IgD-negative memory B cell (primary cell): ENCODE data around the gene WDR86. TPM values are rescaled to one million over a fixed set of nuclear protein-coding genes. Genes with fewer than 3 reads are reported as not detected.

Experiments
- H3K27ac Mint-ChIP-seq, 3 donors: one replicate each; pipeline ENCODE4 v1.8.0; 2020 to 2022; ENCODE audit warnings: mild to moderate bottlenecking in 3 of 3, mixed read lengths in 3 of 3, moderate library complexity in 1 of 3
- H3K27me3 Mint-ChIP-seq: one replicate; pipeline ENCODE4 v1.8.0; 2021; ENCODE audit warnings: mixed read lengths
- H3K36me3 Mint-ChIP-seq: one replicate; pipeline ENCODE4 v1.8.0; 2020; ENCODE audit warnings: mild to moderate bottlenecking, mixed read lengths
- H3K4me1 Mint-ChIP-seq, 3 donors: one replicate each; pipeline ENCODE4 v1.8.0; 2020 to 2022; ENCODE audit warnings: mixed read lengths in 3 of 3, mild to moderate bottlenecking in 1 of 3
- H3K4me3 Mint-ChIP-seq, 4 donors: one replicate each; pipeline ENCODE4 v1.8.0; 2020 to 2022; ENCODE audit warnings: mild to moderate bottlenecking in 4 of 4, mixed read lengths in 4 of 4, moderate library complexity in 3 of 4
- H3K9me3 Mint-ChIP-seq, 3 donors: one replicate each; pipeline ENCODE4 v1.8.0; 2020 to 2021; ENCODE audit warnings: mixed read lengths in 3 of 3, mild to moderate bottlenecking in 1 of 3
- polyA plus RNA-seq: library from polyadenylated mRNA; unstranded; fragments of 300-500 nt; fragmentation: Illumina TruSeq; gene quantifications from one replicate; pipeline ENCODE4 v1.2.3, GENCODE V29; 2021

The WDR86 gene
- polyA plus RNA-seq, 1 donor from 2014 or later: 0.54 TPM

GRCh38 chr7:151379534-151380198 is 30.2 kb downstream of the WDR86 start:
- Mint-ChIP-seq H3K4me3 (peak overlapping the region in 2 of 4 donors; percentile 30 to 58), H3K4me1 (peaks cover 7 to 20% (median 9%) of the 10 kb centered on the region in 3 donors), H3K36me3 (peaks cover 13% of the 10 kb centered on the region), H3K27ac (peak overlapping the region; percentile 41 to 78 (median 67)), H3K9me3 (no peaks in the 10 kb centered on the region), H3K27me3 (peaks cover 16% of the 10 kb centered on the region)

- H3K36me3 Mint-ChIP-seq: peaks cover 13% of the 10 kb centered on the region
These were observed 30.7 kb downstream of the WDR86 start for GRCh38 chr7:151379193-151379520.

GRCh38 chr7:151378496-151379192 is 31.2 kb downstream of the WDR86 start:
- peaks cover 7 to 15% (median 9%) of the 10 kb centered on the region in 3 donors for H3K4me1 Mint-ChIP-seq
- no peaks in the 10 kb centered on the region for H3K9me3 Mint-ChIP-seq
- peak overlapping the region in 2 of 3 donors; percentile 14 to 79 for H3K27ac Mint-ChIP-seq
- peaks cover 12% of the 10 kb centered on the region for H3K27me3 Mint-ChIP-seq
- peaks cover 13% of the 10 kb centered on the region for H3K36me3 Mint-ChIP-seq
- peak overlapping the region in 2 of 4 donors; percentile 58 to 71 for H3K4me3 Mint-ChIP-seq

More at GRCh38 chr7:151379193-151379520, 30.7 kb downstream of the WDR86 start:
- Mint-ChIP-seq H3K27ac (peak overlapping the region in 2 of 3 donors; percentile 67 to 78), H3K9me3 (no peaks in the 10 kb centered on the region), H3K4me3 (peak overlapping the region in 2 of 4 donors; percentile 30 to 58), H3K4me1 (peaks cover 7 to 18% (median 9%) of the 10 kb centered on the region in 3 donors), H3K27me3 (peaks cover 14% of the 10 kb centered on the region)

GRCh38 chr7:151378011-151378410 is 31.8 kb downstream of the WDR86 start:
- Mint-ChIP-seq H3K27ac (peak overlapping the region in 2 of 3 donors; percentile 14 to 79), H3K4me1 (peaks cover 7 to 15% (median 9%) of the 10 kb centered on the region in 3 donors), H3K36me3 (peaks cover 13% of the 10 kb centered on the region), H3K9me3 (no peaks in the 10 kb centered on the region), H3K4me3 (peak overlapping the region in 1 of 4 donors; percentile 55), H3K27me3 (peaks cover 8% of the 10 kb centered on the region)

- Mint-ChIP-seq H3K27ac (peak overlapping the region in 1 of 3 donors; percentile 79), H3K9me3 (no peaks in the 10 kb centered on the region), H3K36me3 (peaks cover 13% of the 10 kb centered on the region), H3K27me3 (peaks cover 4% of the 10 kb centered on the region), H3K4me3 (no peak overlapping the region), H3K4me1 (peaks cover 6 to 13% (median 9%) of the 10 kb centered on the region in 3 donors)
These were observed 32.4 kb downstream of the WDR86 start for GRCh38 chr7:151377406-151377805.

- Mint-ChIP-seq H3K27ac (peak overlapping the region in 1 of 3 donors; percentile 42), H3K36me3 (peaks cover 13% of the 10 kb centered on the region), H3K27me3 (no peaks in the 10 kb centered on the region), H3K9me3 (no peaks in the 10 kb centered on the region), H3K4me3 (peak overlapping the region in 1 of 4 donors; percentile 8), H3K4me1 (peaks cover 3 to 10% (median 6%) of the 10 kb centered on the region in 3 donors)
These were observed 33.5 kb downstream of the WDR86 start for GRCh38 chr7:151376218-151376902.

- Mint-ChIP-seq H3K4me1 (peaks cover under 1 to 5% (median 2%) of the 10 kb centered on the region in 3 donors), H3K9me3 (no peaks in the 10 kb centered on the region), H3K36me3 (peaks cover 14% of the 10 kb centered on the region), H3K27me3 (no peaks in the 10 kb centered on the region), H3K4me3 (no peak overlapping the region), H3K27ac (peak overlapping the region in 1 of 3 donors; percentile 5)
These were observed 34.2 kb downstream of the WDR86 start for GRCh38 chr7:151375530-151376217.

- Mint-ChIP-seq H3K27me3 (no peaks in the 10 kb centered on the region), H3K36me3 (peaks cover 14% of the 10 kb centered on the region), H3K4me3 (peak overlapping the region in 1 of 4 donors; percentile 54), H3K27ac (no peak overlapping the region), H3K9me3 (no peaks in the 10 kb centered on the region), H3K4me1 (peaks cover 0 to 5% (median 2%) of the 10 kb centered on the region in 3 donors)
These were observed 35.1 kb downstream of the WDR86 start for GRCh38 chr7:151374726-151375125.

GRCh38 chr7:151374139-151374538 is 35.7 kb downstream of the WDR86 start:
- Mint-ChIP-seq H3K9me3 (no peaks in the 10 kb centered on the region), H3K36me3 (peaks cover 14% of the 10 kb centered on the region), H3K27ac (peak overlapping the region in 1 of 3 donors; percentile 46), H3K27me3 (no peaks in the 10 kb centered on the region), H3K4me3 (peak overlapping the region in 1 of 4 donors; percentile 54), H3K4me1 (peaks cover 0 to 2% (median 0%) of the 10 kb centered on the region in 3 donors)

- H3K27ac Mint-ChIP-seq: no peak overlapping the region
- peaks cover 0 to 2% (median 0%) of the 10 kb centered on the region in 3 donors for H3K4me1 Mint-ChIP-seq
- H3K36me3 Mint-ChIP-seq: peaks cover 13% of the 10 kb centered on the region
- no peaks in the 10 kb centered on the region for H3K27me3 Mint-ChIP-seq
- H3K4me3 Mint-ChIP-seq: no peak overlapping the region
- no peaks in the 10 kb centered on the region for H3K9me3 Mint-ChIP-seq
These were observed 36.2 kb downstream of the WDR86 start for GRCh38 chr7:151373599-151373998.

- Mint-ChIP-seq H3K27ac (no peak overlapping the region), H3K27me3 (no peaks in the 10 kb centered on the region), H3K4me1 (peaks cover 3 to 6% (median 5%) of the 10 kb centered on the region in 3 donors), H3K36me3 (peaks cover 7% of the 10 kb centered on the region), H3K4me3 (no peak overlapping the region), H3K9me3 (no peaks in the 10 kb centered on the region)
These were observed 37.1 kb downstream of the WDR86 start for GRCh38 chr7:151372612-151373265.

GRCh38 chr7:151371266-151371665 is 38.6 kb downstream of the WDR86 start:
- no peak overlapping the region for H3K27ac Mint-ChIP-seq
- no peaks in the 10 kb centered on the region for H3K9me3 Mint-ChIP-seq
- no peaks in the 10 kb centered on the region for H3K27me3 Mint-ChIP-seq
- peaks cover 3 to 6% (median 5%) of the 10 kb centered on the region in 3 donors for H3K4me1 Mint-ChIP-seq
- peaks cover 5% of the 10 kb centered on the region for H3K36me3 Mint-ChIP-seq
- no peak overlapping the region for H3K4me3 Mint-ChIP-seq

GRCh38 chr7:151368136-151368571 is 41.7 kb downstream of the WDR86 start:
- H3K4me1 Mint-ChIP-seq: peaks cover 3 to 6% (median 5%) of the 10 kb centered on the region in 3 donors
- H3K27me3 Mint-ChIP-seq: no peaks in the 10 kb centered on the region
- peak overlapping the region in 1 of 4 donors; percentile 8 for H3K4me3 Mint-ChIP-seq
- peaks cover 2% of the 10 kb centered on the region for H3K36me3 Mint-ChIP-seq
- no peaks in the 10 kb centered on the region for H3K9me3 Mint-ChIP-seq
- peak overlapping the region in 1 of 3 donors; percentile 9 for H3K27ac Mint-ChIP-seq

- Mint-ChIP-seq H3K27me3 (no peaks in the 10 kb centered on the region), H3K4me3 (no peak overlapping the region), H3K27ac (no peak overlapping the region), H3K36me3 (peaks cover 2% of the 10 kb centered on the region), H3K4me1 (peaks cover 3 to 6% (median 5%) of the 10 kb centered on the region in 3 donors), H3K9me3 (no peaks in the 10 kb centered on the region)
These were observed 42.6 kb downstream of the WDR86 start for GRCh38 chr7:151367284-151367683.
